GM23338 (cell line): Measurements from ENCODE around the gene SPARC. TPM values are rescaled to one million over a fixed set of nuclear protein-coding genes. Genes with fewer than 3 reads are reported as not detected.

ENCODE experiments used
- ATAC-seq: fragments of 200-7000 bp; cut with Tn5 transposase; 3 replicates; pipeline ENCODE4 v1.9.1; 2020
- DNase-seq: peaks from one replicate; pipeline ENCODE4 v3.0.0-alpha.2; 2015; ENCODE audit warnings: low spot score
- H2AFZ ChIP-seq: fragments of 200-600 bp; sonication (generic); 2 replicates; pipeline ENCODE4 v1.8.0; 2016; ENCODE audit warnings: antibody characterized with exemption, mild to moderate bottlenecking, moderate library complexity
- H3F3A ChIP-seq: fragments of 200-600 bp; sonication (generic); replicated peaks from 2 replicates; pipeline ENCODE4 v1.8.0; 2017; ENCODE audit warnings: antibody characterized with exemption, mixed run types, low read depth
- H3K27ac ChIP-seq: fragments of 200-600 bp; sonication (generic); 2 replicates; pipeline ENCODE4 v1.6.1; 2016; ENCODE audit warnings: low read depth
- H3K27me3 ChIP-seq: fragments of 200-600 bp; sonication (generic); 2 replicates; pipeline ENCODE4 v1.8.0; 2016; ENCODE audit warnings: mild to moderate bottlenecking, mixed run types, moderate library complexity; ENCODE audit not compliant: insufficient read depth
- H3K36me3 ChIP-seq: fragments of 200-600 bp; sonication (generic); 2 replicates; pipeline ENCODE4 v1.8.0; 2016; ENCODE audit warnings: mild to moderate bottlenecking; ENCODE audit not compliant: insufficient read depth
- H3K4me1 ChIP-seq: fragments of 200-600 bp; sonication (generic); 2 replicates; pipeline ENCODE4 v1.8.0; 2016; ENCODE audit warnings: mild to moderate bottlenecking, moderate library complexity; ENCODE audit not compliant: insufficient read depth
- H3K4me2 ChIP-seq: fragments of 200-600 bp; sonication (generic); 2 replicates; pipeline ENCODE4 v1.7.1; 2017; ENCODE audit warnings: mixed run types
- H3K4me3 ChIP-seq: fragments of 200-600 bp; sonication (generic); 2 replicates; pipeline ENCODE4 v1.6.1; 2016; ENCODE audit warnings: mixed run types
- H3K79me2 ChIP-seq: fragments of 200-600 bp; sonication (generic); replicated peaks from 2 replicates; pipeline ENCODE4 v1.8.0; 2017; ENCODE audit warnings: mild to moderate bottlenecking; ENCODE audit not compliant: insufficient read depth
- H3K9me2 ChIP-seq: fragments of 200-600 bp; sonication (generic); 2 replicates; pipeline ENCODE4 v1.8.0; 2017; ENCODE audit not compliant: insufficient read depth
- H4K20me1 ChIP-seq: fragments of 200-600 bp; sonication (generic); replicated peaks from 2 replicates; pipeline ENCODE4 v1.8.0; 2017; ENCODE audit warnings: mild to moderate bottlenecking; ENCODE audit not compliant: insufficient read depth
- H3K27ac Mint-ChIP-seq: 2 replicates; pipeline ENCODE4 v1.8.0; 2020; ENCODE audit warnings: inconsistent platforms, mild to moderate bottlenecking, moderate library complexity, mixed read lengths
- H3K27me3 Mint-ChIP-seq: 3 replicates; pipeline ENCODE4 v1.8.0; 2022; ENCODE audit warnings: low read depth, mild to moderate bottlenecking, moderate library complexity, mixed read lengths, inconsistent platforms; ENCODE audit not compliant: insufficient read depth, poor library complexity
- H3K36me3 Mint-ChIP-seq: 3 replicates; pipeline ENCODE4 v1.8.0; 2021; ENCODE audit warnings: low read depth, mild to moderate bottlenecking, inconsistent platforms, moderate library complexity, mixed read lengths
- H3K4me1 Mint-ChIP-seq: 3 replicates; pipeline ENCODE4 v1.8.0; 2020; ENCODE audit warnings: mild to moderate bottlenecking, inconsistent platforms, mixed read lengths
- H3K4me3 Mint-ChIP-seq: 3 replicates; pipeline ENCODE4 v1.8.0; 2021; ENCODE audit warnings: moderate library complexity, mild to moderate bottlenecking, inconsistent platforms, mixed read lengths
- H3K9me3 Mint-ChIP-seq: 3 replicates; pipeline ENCODE4 v1.8.0; 2020; ENCODE audit warnings: moderate library complexity, mild to moderate bottlenecking, inconsistent platforms, mixed read lengths
- CREB1 ChIP-seq: fragments of 250-450 bp; sonication (Bioruptor Pico); IDR thresholded peaks from 2 replicates; pipeline ENCODE4 v1.5.0; 2020; ENCODE audit warnings: low read depth, mild to moderate bottlenecking, moderate library complexity
- CTCF ChIP-seq, 2 experiments: fragments of 200-600 bp in 1 of 2; sonication (generic) in 1 of 2; conservative IDR thresholded peaks; 2 replicates each; pipeline versions ENCODE4 v1.5.1 to v1.6.1; 2016 to 2017; ENCODE audit warnings: antibody characterized with exemption in 2 of 2, low read depth in 2 of 2, mild to moderate bottlenecking in 2 of 2, moderate library complexity in 1 of 2
- ETS1 ChIP-seq: IDR thresholded peaks from 2 replicates; pipeline ENCODE4 v1.6.1; 2016; ENCODE audit warnings: antibody characterized with exemption
- EZH2 ChIP-seq: fragments of 200-600 bp; sonication (generic); IDR thresholded peaks from one replicate; pipeline ENCODE4 v1.8.0; 2017; ENCODE audit warnings: antibody characterized with exemption, mild to moderate bottlenecking, low read depth; ENCODE audit not compliant: unreplicated experiment
- EZH2phosphoT487 ChIP-seq: fragments of 200-600 bp; sonication (generic); IDR thresholded peaks from one replicate; pipeline ENCODE4 v1.8.1; 2018; ENCODE audit warnings: antibody characterized with exemption; ENCODE audit not compliant: unreplicated experiment
- JUNB ChIP-seq: IDR thresholded peaks from one replicate; pipeline ENCODE4 v1.6.1; 2016; ENCODE audit warnings: antibody characterized with exemption; ENCODE audit not compliant: unreplicated experiment
- NANOG ChIP-seq: IDR thresholded peaks from 2 replicates; pipeline ENCODE4 v1.6.1; 2016; ENCODE audit warnings: antibody characterized with exemption, borderline replicate concordance
- POLR2AphosphoS5 ChIP-seq: IDR thresholded peaks from 2 replicates; pipeline ENCODE4 v1.6.1; 2016; ENCODE audit warnings: antibody characterized with exemption, low read depth
- STAT1 ChIP-seq: IDR thresholded peaks from one replicate; pipeline ENCODE4 v1.6.1; 2016; ENCODE audit warnings: antibody characterized with exemption; ENCODE audit not compliant: unreplicated experiment
- ZNF114 ChIP-seq: fragments of 250-450 bp; sonication (Bioruptor Pico); IDR thresholded peaks from 2 replicates; pipeline ENCODE4 v1.5.0; 2020; ENCODE audit warnings: mild to moderate bottlenecking, moderate library complexity
- ZNF331 ChIP-seq: fragments of 250-450 bp; sonication (Bioruptor Pico); IDR thresholded peaks from 2 replicates; pipeline ENCODE4 v1.5.0; 2020; ENCODE audit warnings: low read depth, mild to moderate bottlenecking, moderate library complexity
- ZNF462 ChIP-seq: fragments of 250-450 bp; sonication (Bioruptor Pico); IDR thresholded peaks from 2 replicates; pipeline ENCODE4 v1.5.0; 2020; ENCODE audit warnings: mild to moderate bottlenecking, moderate library complexity
- polyA plus RNA-seq: library from polyadenylated mRNA; unstranded; fragments of >200 nt; fragmentation: Nextera tagmentation; extraction: Ambion mirVana; gene quantifications from 2 replicates; pipeline ENCODE4 v1.2.1, GENCODE V29; 2016
- total RNA-seq: library from RNA; depleted of rRNA; stranded (reverse); fragments of >200 nt; shearing (Covaris generic); gene quantifications from 2 replicates; pipeline ENCODE4 v1.2.3, GENCODE V29; 2014
- TF ChIP-seq, protein P1 (sequence below): IDR thresholded peaks from one replicate; pipeline ENCODE4 v1.6.1; 2018; ENCODE audit warnings: antibody characterized with exemption; ENCODE audit not compliant: unreplicated experiment

The SPARC gene
- total and polyA plus RNA-seq, 2 experiments from 2014 or later = 218 to 225 TPM

DNA sequence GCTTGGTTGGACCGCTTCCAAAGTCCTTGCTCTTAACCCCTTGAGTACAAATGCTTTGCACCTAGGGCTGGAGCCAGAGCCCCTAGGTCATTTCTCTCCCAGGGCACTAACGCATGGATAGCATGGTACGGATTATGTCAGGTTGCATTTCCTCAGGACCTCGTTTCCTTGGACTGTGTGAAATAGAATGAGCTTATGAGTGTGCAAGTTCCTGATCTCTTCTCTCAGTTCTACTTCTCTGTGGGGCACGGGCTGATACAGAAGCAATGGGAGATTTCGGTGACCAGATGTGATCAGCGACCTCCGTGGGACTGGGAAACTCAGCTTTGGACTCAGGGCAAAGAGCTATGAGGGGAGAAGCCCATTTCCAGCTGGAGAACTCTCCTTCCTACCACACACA lies 14.2 kb downstream of the SPARC start:
- peaks cover 4% of the 10 kb centered on the region; the same call in 1 of the 2 replicates for H3K9me2 ChIP-seq
- TF ChIP-seq CTCF (conservative IDR thresholded peaks at IDR 0.05; ENCODE audit: low read depth in 2 of 2) (no peak), CREB1 (CRISPR knock-in tag) (no peak), ZNF114 (no peak), EZH2 (no peak), ZNF462 (CRISPR knock-in tag) (no peak), EZH2phosphoT487 (no peak), POLR2AphosphoS5 (no peak), STAT1 (no peak), JUNB (no peak), ETS1 (no peak), ZNF331 (no peak), NANOG (no peak)
- TF ChIP-seq, protein P1, sequence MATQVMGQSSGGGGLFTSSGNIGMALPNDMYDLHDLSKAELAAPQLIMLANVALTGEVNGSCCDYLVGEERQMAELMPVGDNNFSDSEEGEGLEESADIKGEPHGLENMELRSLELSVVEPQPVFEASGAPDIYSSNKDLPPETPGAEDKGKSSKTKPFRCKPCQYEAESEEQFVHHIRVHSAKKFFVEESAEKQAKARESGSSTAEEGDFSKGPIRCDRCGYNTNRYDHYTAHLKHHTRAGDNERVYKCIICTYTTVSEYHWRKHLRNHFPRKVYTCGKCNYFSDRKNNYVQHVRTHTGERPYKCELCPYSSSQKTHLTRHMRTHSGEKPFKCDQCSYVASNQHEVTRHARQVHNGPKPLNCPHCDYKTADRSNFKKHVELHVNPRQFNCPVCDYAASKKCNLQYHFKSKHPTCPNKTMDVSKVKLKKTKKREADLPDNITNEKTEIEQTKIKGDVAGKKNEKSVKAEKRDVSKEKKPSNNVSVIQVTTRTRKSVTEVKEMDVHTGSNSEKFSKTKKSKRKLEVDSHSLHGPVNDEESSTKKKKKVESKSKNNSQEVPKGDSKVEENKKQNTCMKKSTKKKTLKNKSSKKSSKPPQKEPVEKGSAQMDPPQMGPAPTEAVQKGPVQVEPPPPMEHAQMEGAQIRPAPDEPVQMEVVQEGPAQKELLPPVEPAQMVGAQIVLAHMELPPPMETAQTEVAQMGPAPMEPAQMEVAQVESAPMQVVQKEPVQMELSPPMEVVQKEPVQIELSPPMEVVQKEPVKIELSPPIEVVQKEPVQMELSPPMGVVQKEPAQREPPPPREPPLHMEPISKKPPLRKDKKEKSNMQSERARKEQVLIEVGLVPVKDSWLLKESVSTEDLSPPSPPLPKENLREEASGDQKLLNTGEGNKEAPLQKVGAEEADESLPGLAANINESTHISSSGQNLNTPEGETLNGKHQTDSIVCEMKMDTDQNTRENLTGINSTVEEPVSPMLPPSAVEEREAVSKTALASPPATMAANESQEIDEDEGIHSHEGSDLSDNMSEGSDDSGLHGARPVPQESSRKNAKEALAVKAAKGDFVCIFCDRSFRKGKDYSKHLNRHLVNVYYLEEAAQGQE = no peak
- H3K4me2 ChIP-seq = no peak overlapping the region
- H3K27me3 Mint-ChIP-seq = peaks cover 5% of the 10 kb centered on the region
- H3K79me2 ChIP-seq = no peaks in the 10 kb centered on the region; the same call in 1 of the 2 replicates
- no peak overlapping the region for H3K4me3 Mint-ChIP-seq
- no peak overlapping the region for H3K4me3 ChIP-seq
- no peaks in the 10 kb centered on the region for H3K9me3 Mint-ChIP-seq
- peaks cover 30% of the 10 kb centered on the region for H3K4me1 Mint-ChIP-seq
- DNase-seq (no peak), ATAC-seq (no peak)
- peaks cover 70% of the 10 kb centered on the region for H3K36me3 Mint-ChIP-seq
- H2AFZ ChIP-seq = no peak overlapping the region
- H4K20me1 ChIP-seq = no peaks in the 10 kb centered on the region
- H3F3A ChIP-seq = no peaks in the 10 kb centered on the region
- H3K27me3 ChIP-seq = no peaks in the 10 kb centered on the region
- peaks cover 23% of the 10 kb centered on the region; the same call in 1 of the 2 replicates for H3K36me3 ChIP-seq
- peaks cover 30% of the 10 kb centered on the region; the same call in 1 of the 2 replicates for H3K4me1 ChIP-seq
- peak overlapping the region; percentile 57; the same call in 1 of the 2 replicates for H3K27ac Mint-ChIP-seq
- no peak overlapping the region for H3K27ac ChIP-seq
